Prostate gland (tissue), 2 donors: ENCODE measurements around the gene DLL4.

Experiments
- POLR2A ChIP-seq: fragments of 450-650 bp; IDR thresholded peaks from one replicate; pipeline ENCODE4 v1.6.1; 2016; ENCODE audit warnings: antibody characterized with exemption, mild to moderate bottlenecking
- POLR2AphosphoS5 ChIP-seq: sonication (generic); formaldehyde crosslinking; IDR thresholded peaks from one replicate; pipeline ENCODE4 v1.6.1; 2017; ENCODE audit warnings: antibody characterized with exemption
- TF ChIP-seq, protein P1 (sequence below), 4 experiments: fragments of 200-600 bp in 2 of 4; fragments of 450-650 bp in 2 of 4; sonication (generic) in 2 of 4; IDR thresholded peaks; 1 replicate in 3 of 4; 2 replicates in 1 of 4; pipeline ENCODE4 v1.5.1; 2016 to 2019; ENCODE audit warnings: antibody characterized with exemption in 4 of 4, mild to moderate bottlenecking in 2 of 4, moderate library complexity in 2 of 4

DNA sequence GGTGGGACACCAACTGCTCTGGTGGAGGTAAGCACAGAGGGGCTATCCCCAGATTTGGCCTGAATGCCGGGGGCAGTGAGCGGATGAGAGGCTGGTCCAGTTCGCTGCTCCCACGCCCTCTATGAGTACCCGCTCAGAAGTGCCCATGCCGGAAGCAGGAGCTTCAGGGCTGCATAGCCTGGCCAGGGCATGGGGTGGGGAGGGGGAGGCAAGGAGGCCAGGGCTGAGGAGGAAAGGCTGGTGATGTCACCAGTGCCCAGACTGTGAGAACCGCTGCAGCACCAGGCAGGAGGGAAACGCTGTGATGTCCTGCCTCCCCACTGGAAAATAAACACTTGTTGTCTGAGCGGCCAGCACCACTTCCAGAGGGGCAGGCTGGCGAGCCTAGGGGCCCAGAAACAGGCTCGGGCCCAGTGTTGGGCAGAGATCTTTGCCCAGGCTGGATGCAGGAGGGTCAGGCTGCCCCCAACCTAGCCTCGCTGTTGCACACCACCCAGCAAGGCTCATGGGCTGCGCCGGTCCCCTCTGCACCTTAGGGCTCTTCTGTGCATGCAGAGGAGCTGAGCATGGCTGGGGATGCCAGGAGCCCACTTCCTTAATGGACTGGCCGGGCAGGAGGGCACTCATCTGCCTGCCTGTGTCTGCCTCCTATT lies 10.9 kb upstream of the DLL4 start:
- TF ChIP-seq, protein P1, sequence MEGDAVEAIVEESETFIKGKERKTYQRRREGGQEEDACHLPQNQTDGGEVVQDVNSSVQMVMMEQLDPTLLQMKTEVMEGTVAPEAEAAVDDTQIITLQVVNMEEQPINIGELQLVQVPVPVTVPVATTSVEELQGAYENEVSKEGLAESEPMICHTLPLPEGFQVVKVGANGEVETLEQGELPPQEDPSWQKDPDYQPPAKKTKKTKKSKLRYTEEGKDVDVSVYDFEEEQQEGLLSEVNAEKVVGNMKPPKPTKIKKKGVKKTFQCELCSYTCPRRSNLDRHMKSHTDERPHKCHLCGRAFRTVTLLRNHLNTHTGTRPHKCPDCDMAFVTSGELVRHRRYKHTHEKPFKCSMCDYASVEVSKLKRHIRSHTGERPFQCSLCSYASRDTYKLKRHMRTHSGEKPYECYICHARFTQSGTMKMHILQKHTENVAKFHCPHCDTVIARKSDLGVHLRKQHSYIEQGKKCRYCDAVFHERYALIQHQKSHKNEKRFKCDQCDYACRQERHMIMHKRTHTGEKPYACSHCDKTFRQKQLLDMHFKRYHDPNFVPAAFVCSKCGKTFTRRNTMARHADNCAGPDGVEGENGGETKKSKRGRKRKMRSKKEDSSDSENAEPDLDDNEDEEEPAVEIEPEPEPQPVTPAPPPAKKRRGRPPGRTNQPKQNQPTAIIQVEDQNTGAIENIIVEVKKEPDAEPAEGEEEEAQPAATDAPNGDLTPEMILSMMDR (IDR thresholded peaks at IDR 0.05), result no peak
- TF ChIP-seq POLR2A (no peak), POLR2AphosphoS5 (no peak)
